SK-N-MC (cell line): ENCODE results near the gene CFDP1.

Experiments
- EZH2 ChIP-seq: fragments of 200-600 bp; sonication (generic); IDR thresholded peaks from one replicate; pipeline ENCODE4 v1.6.1; 2017; ENCODE audit warnings: antibody characterized with exemption
- FOXP2 ChIP-seq: optimal IDR thresholded peaks from 2 replicates; pipeline ENCODE3; 2011; ENCODE audit warnings: mild to moderate bottlenecking, moderate library complexity; ENCODE audit not compliant: insufficient read depth; ENCODE audit errors: extremely low read length, control extremely low read depth
- POLR2AphosphoS5 ChIP-seq: IDR thresholded peaks from 2 replicates; pipeline ENCODE4 v1.6.1; 2012; ENCODE audit warnings: mild to moderate bottlenecking, low read depth, low read length, borderline replicate concordance

DNA sequence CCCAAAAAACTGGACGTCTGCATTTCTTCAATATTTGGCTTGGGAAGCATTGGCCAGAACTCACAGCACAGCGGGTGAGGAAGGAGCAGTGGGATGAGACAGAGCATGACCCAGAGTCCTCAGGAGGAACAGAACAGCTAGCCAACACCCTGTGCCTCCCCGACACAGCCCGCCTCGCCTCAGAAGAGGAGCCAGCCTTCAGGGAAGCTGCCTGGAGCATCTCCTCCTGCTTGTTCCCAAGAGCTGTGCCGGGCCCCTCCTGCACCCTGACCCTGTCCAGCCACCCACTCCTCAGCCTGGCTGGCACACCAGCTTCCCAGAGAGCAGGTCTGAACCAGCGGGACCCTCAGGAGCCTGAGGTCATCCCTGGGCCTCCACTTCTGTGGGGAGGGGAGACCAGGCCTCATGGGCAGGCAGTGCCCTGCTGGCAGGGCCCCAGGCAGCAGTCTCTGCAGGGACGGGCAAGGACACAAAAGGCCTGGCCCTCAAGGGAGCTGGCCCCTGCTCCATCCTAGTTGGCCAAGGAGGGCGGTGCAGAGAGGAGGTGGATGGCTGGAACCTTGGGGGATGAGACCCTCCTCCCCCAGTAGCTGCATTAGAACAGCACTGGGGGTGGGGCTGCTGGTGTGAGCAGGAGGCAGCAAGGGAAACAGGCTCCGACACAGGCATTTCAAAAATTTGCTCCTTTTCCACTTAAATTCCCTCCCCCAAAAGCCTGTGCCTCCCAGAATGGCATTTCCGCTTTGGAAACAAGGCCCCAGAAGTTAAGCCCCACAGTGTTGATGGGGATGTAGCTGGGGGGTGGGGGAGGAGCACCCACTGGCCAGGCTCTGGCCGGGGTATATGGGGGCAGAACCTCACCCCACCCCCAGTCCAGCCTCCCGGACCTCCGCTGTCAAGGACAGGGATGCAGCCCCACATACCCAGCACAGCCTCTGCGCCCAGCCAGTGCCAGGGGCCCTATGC, 180.1 kb downstream of the CFDP1 start:
- no peak for TF ChIP-seq POLR2AphosphoS5
- TF ChIP-seq FOXP2: no peak
- no peak for TF ChIP-seq EZH2
